GM21447 (cell line): ENCODE measurements around the gene MEGF9.
A peak's percentile ranks its signal among the peaks of the same experiment; 100 is the strongest.

ENCODE experiments used
- ATAC-seq: cut with Tn5 transposase; IDR thresholded peaks from one replicate; pipeline ENCODE4 v1.9.1; 2021; ENCODE audit not compliant: unreplicated experiment

Gene MEGF9

GRCh38 chr9:120626512-120626911 lies 87.8 kb downstream of the MEGF9 start:
- no peak for ATAC-seq

- ATAC-seq, result no peak
These were observed 89.0 kb downstream of the MEGF9 start for GRCh38 chr9:120625222-120625621.

- no peak for ATAC-seq
These were observed 91.5 kb downstream of the MEGF9 start for GRCh38 chr9:120622790-120623189.

- ATAC-seq, result no peak
These were observed 92.3 kb downstream of the MEGF9 start for GRCh38 chr9:120621941-120622340.

GRCh38 chr9:120619751-120620655 lies 94.3 kb downstream of the MEGF9 start:
- ATAC-seq, result no peak

GRCh38 chr9:120616966-120617935 lies 97.0 kb downstream of the MEGF9 start:
- no peak for ATAC-seq

- no peak for ATAC-seq
These were observed 102.1 kb downstream of the MEGF9 start for GRCh38 chr9:120612218-120612617.

GRCh38 chr9:120611690-120612068 lies 102.6 kb downstream of the MEGF9 start:
- ATAC-seq, result no peak

GRCh38 chr9:120610975-120611689 lies 103.1 kb downstream of the MEGF9 start:
- ATAC-seq, result no peak

- no peak for ATAC-seq
These were observed 104.6 kb downstream of the MEGF9 start for GRCh38 chr9:120609636-120610035.

GRCh38 chr9:120608421-120608820 lies 105.8 kb downstream of the MEGF9 start:
- no peak for ATAC-seq

GRCh38 chr9:120603591-120603990 lies 110.7 kb downstream of the MEGF9 start:
- no peak for ATAC-seq

GRCh38 chr9:120603010-120603409 lies 111.3 kb downstream of the MEGF9 start:
- no peak for ATAC-seq

GRCh38 chr9:120593955-120594277 lies 120.4 kb downstream of the MEGF9 start:
- ATAC-seq, result no peak

GRCh38 chr9:120593250-120593954 lies 120.9 kb downstream of the MEGF9 start:
- ATAC-seq, result no peak

GRCh38 chr9:120592210-120592609 lies 122.1 kb downstream of the MEGF9 start:
- ATAC-seq, result no peak

- no peak for ATAC-seq
These were observed 126.9 kb downstream of the MEGF9 start for GRCh38 chr9:120587328-120587727.

GRCh38 chr9:120583958-120584369 lies 130.3 kb downstream of the MEGF9 start:
- peak; percentile 27 for ATAC-seq

GRCh38 chr9:120580051-120580896 lies 134.0 kb downstream of the MEGF9 start, which contains the start of gene CDK5RAP2:
Gene CDK5RAP2 (minus strand): TSS chr9:120580167. CDS start chr9:120579978, 189 bp downstream.
- peak; percentile 96 for ATAC-seq
